ENCODE results near the gene HECTD4. TPM values are rescaled to one million over a fixed set of nuclear protein-coding genes. Genes with fewer than 3 reads are reported as not detected.

The HECTD4 gene
- total RNA-seq, 1 experiment from 2014 or later, result 30.0 TPM

- H3K9me3 ChIP-seq (ENCODE audit: control insufficient read depth, low read depth, low read length), result no peaks in the 10 kb centered on the region
These were observed 256.8 kb downstream of the HECTD4 start, which contains the start of gene TRAFD1 for GRCh38 chr12:112125250-112125999. TRAFD1 (plus strand) TSS chr12:112125560; CDS start chr12:112130523, 4,963 bp downstream.

More at GRCh38 chr12:112125250-112125999, 256.8 kb downstream of the HECTD4 start, which contains the start of gene TRAFD1:
- peaks cover 8% of the 10 kb centered on the region for H3K23me2 ChIP-seq (ENCODE audit: insufficient read length, low read depth, low read length, poor library complexity, severe bottlenecking)
- H2AFZ ChIP-seq (ENCODE audit: low read length), result no peak within 1 kb of the TSS
- no peak within 1 kb of the TSS for H2BK20ac ChIP-seq (ENCODE audit: low read depth, low read length, poor library complexity, severe bottlenecking)
- no peak within 1 kb of the TSS for H2BK15ac ChIP-seq (ENCODE audit: low read depth, low read length)
- DNase-seq, result peak; percentile 99
- Mint-ChIP-seq H3K9me3 (no peaks in the 10 kb centered on the region), H3K36me3 (ENCODE audit: insufficient read depth in 1 of 3, low read depth in 3 of 3) (no peaks in the 10 kb centered on the region; a peak in 1 of 7 replicates), H3K4me3 (peak within 1 kb of the TSS; percentile 83 to 89), H3K27me3 (ENCODE audit: low read depth) (no peaks in the 10 kb centered on the region), H3K4me1 (peaks cover 25 to 27% of the 10 kb centered on the region in 2 experiments), H3K27ac (peak within 1 kb of the TSS in 1 of 3 experiments; percentile 91; a peak in 1 of 7 replicates)
- no peak within 1 kb of the TSS for H2BK120ac ChIP-seq (ENCODE audit: low read depth, low read length, poor library complexity, severe bottlenecking)
- no peaks in the 10 kb centered on the region for H3K4me1 ChIP-seq (ENCODE audit: insufficient read depth, low read length)
- H3K23ac ChIP-seq (ENCODE audit: insufficient read length, low read depth, low read length), result no peak within 1 kb of the TSS
- no peak within 1 kb of the TSS for H2BK5ac ChIP-seq (ENCODE audit: insufficient read length, low read length)
- no peak within 1 kb of the TSS for H3K4ac ChIP-seq (ENCODE audit: low read depth, low read length)
- peak within 1 kb of the TSS; percentile 68 for H3K9ac ChIP-seq (ENCODE audit: extremely low read depth, insufficient read length, low read length)
- no peaks in the 10 kb centered on the region for H4K20me1 ChIP-seq (ENCODE audit: control insufficient read depth, insufficient read depth, insufficient read length)
- no peak within 1 kb of the TSS for H3T11ph ChIP-seq (ENCODE audit: low read length)
- H2AK5ac ChIP-seq (ENCODE audit: insufficient read length, low read length), result no peak within 1 kb of the TSS
- no peak within 1 kb of the TSS for H3K27ac ChIP-seq (ENCODE audit: insufficient read length, low read depth, low read length)
- H3K14ac ChIP-seq (ENCODE audit: insufficient read depth, low read length), result no peak within 1 kb of the TSS; the same call in 1 of the 2 replicates
- H3K27me3 ChIP-seq (ENCODE audit: insufficient read depth, low read length), result no peaks in the 10 kb centered on the region
- H3K4me2 ChIP-seq (ENCODE audit: insufficient read depth, insufficient read length, low read length), result peak within 1 kb of the TSS; percentile 88
- no peak within 1 kb of the TSS for H2BK12ac ChIP-seq (ENCODE audit: insufficient read length, low read depth, low read length)
- no peaks in the 10 kb centered on the region for H3K79me1 ChIP-seq (ENCODE audit: insufficient read depth, low read depth, low read length, poor library complexity, severe bottlenecking)
- no peak for TF ChIP-seq CTCF (conservative IDR thresholded peaks at IDR 0.05)
- no peak within 1 kb of the TSS for H4K8ac ChIP-seq (replicated peaks; ENCODE audit: insufficient read length, low read depth, low read length)
- H4K5ac ChIP-seq (ENCODE audit: insufficient read length, low read depth, low read length), result no peak within 1 kb of the TSS
- WGBS (ENCODE audit: extremely low coverage, insufficient read length, low lambda C conversion rate), result no CpG with 5 or more reads among the region's 63 CpGs
- H3K56ac ChIP-seq (ENCODE audit: insufficient read length, low read depth, low read length), result no peak within 1 kb of the TSS
- no peak within 1 kb of the TSS for H4K91ac ChIP-seq (ENCODE audit: insufficient read length, low read depth, low read length)
- H3K18ac ChIP-seq (ENCODE audit: insufficient read length, low read depth, low read length), result no peak within 1 kb of the TSS
- H3K79me2 ChIP-seq (ENCODE audit: insufficient read depth, low read length), result no peaks in the 10 kb centered on the region; the same call in 1 of the 2 replicates

Measured in H9 (cell line).